ENCODE results near the gene POLR2C. TPM values are rescaled to one million over a fixed set of nuclear protein-coding genes. Genes with fewer than 3 reads are reported as not detected.

POLR2C gene
- total and polyA plus RNA-seq, 2 of the 13 experiments (the other 11 are each of a cell fraction or from before 2014, with no cell fraction given), result 104 to 216 TPM

DNA sequence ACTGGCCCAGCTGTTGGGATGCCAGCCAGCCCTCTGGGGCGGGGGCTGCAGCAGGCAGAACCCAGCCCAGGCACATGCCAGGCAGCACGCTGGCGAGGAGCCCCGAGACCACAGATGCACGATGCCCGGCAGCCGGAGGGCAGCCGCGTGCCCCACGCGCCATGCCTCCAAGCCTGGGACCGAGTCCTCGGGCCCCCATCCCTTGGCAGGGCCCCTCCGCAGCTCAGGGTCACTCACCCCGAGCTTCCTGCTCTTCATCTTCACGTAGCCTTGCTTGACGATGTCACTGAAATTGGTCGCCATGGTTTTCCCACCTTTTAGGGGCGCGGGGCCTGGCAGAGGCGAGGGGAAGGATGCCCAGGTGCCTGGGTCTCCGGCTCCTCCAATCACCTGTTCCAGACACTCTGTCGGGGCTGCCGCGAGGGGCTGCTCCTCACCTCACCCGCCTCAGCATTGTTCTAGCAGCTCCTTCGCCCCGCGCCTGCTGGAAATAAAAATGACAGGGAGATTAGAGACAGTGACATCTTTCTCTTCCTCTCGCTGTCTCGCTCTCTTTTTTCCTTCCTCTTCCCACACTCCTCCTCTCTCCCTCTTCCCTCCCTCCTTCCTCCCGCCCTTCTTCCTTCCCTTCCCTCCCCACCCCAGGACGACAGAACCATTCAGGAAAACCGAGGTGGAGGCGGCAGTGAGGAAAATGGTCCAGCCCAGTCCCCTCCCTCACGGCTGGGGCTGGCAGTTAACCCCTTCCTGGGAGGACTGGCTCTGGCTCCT is 16.9 kb downstream of the POLR2C start (continued):
- TF ChIP-seq, protein P1, sequence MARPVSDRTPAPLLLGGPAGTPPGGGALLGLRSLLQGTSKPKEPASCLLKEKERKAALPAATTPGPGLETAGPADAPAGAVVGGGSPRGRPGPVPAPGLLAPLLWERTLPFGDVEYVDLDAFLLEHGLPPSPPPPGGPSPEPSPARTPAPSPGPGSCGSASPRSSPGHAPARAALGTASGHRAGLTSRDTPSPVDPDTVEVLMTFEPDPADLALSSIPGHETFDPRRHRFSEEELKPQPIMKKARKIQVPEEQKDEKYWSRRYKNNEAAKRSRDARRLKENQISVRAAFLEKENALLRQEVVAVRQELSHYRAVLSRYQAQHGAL (CRISPR knock-in tag; IDR thresholded peaks at IDR 0.05; ENCODE audit: not compliant biosample characterization), result no peak
- TF ChIP-seq, protein P2, sequence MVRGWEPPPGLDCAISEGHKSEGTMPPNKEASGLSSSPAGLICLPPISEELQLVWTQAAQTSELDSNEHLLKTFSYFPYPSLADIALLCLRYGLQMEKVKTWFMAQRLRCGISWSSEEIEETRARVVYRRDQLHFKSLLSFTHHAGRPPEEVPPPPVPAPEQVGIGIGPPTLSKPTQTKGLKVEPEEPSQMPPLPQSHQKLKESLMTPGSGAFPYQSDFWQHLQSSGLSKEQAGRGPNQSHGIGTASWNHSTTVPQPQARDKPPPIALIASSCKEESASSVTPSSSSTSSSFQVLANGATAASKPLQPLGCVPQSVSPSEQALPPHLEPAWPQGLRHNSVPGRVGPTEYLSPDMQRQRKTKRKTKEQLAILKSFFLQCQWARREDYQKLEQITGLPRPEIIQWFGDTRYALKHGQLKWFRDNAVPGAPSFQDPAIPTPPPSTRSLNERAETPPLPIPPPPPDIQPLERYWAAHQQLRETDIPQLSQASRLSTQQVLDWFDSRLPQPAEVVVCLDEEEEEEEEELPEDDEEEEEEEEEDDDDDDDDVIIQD (CRISPR knock-in tag; IDR thresholded peaks at IDR 0.05; ENCODE audit: low read depth), result no peak
- TF ChIP-seq HMG20B (CRISPR knock-in tag; conservative IDR thresholded peaks at IDR 0.05) (no peak), SRSF1 (optimal IDR thresholded peaks at IDR 0.05; ENCODE audit: low read depth, low read length) (peak; percentile 3), ZNF589 (CRISPR knock-in tag; conservative IDR thresholded peaks at IDR 0.05) (no peak), PCBP2 (optimal IDR thresholded peaks at IDR 0.05; ENCODE audit: low read depth, low read length, poor library complexity, severe bottlenecking) (peak; percentile 95)

DNA sequence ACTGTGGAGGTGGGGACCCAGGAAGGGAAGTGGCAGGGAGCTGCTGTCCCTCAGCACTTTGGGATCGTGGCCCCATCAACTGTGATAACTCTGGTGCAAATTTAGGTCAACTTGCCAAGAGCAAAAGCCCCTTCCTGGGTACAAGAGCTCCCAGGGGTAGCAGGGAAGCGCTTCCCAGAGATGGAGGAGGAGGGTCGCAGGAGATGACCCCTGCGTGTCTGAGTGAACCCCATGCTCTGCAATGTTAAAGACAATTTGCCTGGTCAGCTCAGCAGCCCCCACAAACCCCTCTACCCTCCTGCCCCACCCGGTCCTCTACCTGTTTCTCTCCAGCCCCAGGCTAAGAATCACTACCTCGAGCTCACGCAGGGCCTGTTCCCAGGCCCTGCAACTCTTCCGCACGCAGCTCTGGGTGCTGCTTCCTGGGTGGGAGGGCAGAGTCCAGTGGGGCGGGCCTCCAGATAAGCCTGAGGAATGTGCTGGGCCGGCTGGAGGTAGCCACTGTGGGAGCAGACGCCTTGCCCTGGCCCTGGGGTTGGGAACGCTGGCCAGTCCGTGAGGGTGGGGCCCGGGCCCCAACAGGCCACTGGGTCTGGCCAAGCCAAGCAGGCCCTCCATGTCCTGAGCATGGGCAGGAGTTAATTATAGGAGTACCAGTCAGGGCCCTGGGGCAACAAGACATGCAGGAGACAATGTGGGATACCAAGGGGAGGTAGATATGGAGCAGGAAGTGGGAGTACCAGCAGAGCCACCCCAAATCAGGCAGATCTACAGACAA is 17.7 kb downstream of the POLR2C start:
- H3K9me3 ChIP-seq (ENCODE audit: low read length), result no peaks in the 10 kb centered on the region
- FAIRE-seq, result no peak
- 11% methylated on average over 10 of the region's 15 CpGs for WGBS (ENCODE audit: low lambda C conversion rate)
- peak overlapping the region; percentile 68 for H3K9ac ChIP-seq (ENCODE audit: insufficient read depth, low read depth, low read length)
- H3K36me3 ChIP-seq (replicated peaks in 1 of 2; ENCODE audit: control insufficient read depth in 1 of 2, insufficient read depth in 2 of 2, low read length in 2 of 2), result peaks cover 1 to 3% of the 10 kb centered on the region in 2 experiments; a peak in 2 of 5 replicates
- ATAC-seq, result peak; percentile 82
- DNase-seq (ENCODE audit: low spot score), result peak; percentile 88
- H3K27me3 ChIP-seq (ENCODE audit: control insufficient read depth in 1 of 2, insufficient read depth in 2 of 2, low read length in 2 of 2), result no peaks in the 10 kb centered on the region
- H2AFZ ChIP-seq (ENCODE audit: low read length), result no peak overlapping the region
- in situ Hi-C loops (cut with HindIII; ENCODE audit: extremely low pct_ligation_motif_present, low pct_unique_long_range_greater_than_20kb), result loop anchor here (5.0 kb wide), 1 partner anchor 37 kb away; no protein-coding TSS in a partner anchor
- no TSS peak for BruUV-seq (replicated peaks)
- CTCF ChIA-PET (ENCODE audit: low intra/inter-chr PET ratio, low total read pairs), result no interaction called here
- peak overlapping the region; percentile 79 for H3K27ac ChIP-seq (ENCODE audit: extremely low read length, insufficient read depth, low read length)
- POLR2A ChIA-PET, result interaction anchor here (0.6 to 5.6 kb wide), 16 partner anchors 8 to 294 kb away, joined by 3 to 147 read pairs (median 4); partner anchors contain the start of genes CIAPIN1, COQ9, CX3CL1 and POLR2C
- peaks cover 33% of the 10 kb centered on the region for H3K79me2 ChIP-seq (ENCODE audit: insufficient read depth, low read length)
- H3K4me1 ChIP-seq (ENCODE audit: insufficient read depth, low read length), result peaks cover 95% of the 10 kb centered on the region
- peak overlapping the region; percentile 28 to 64 (median 52); a peak in 5 of 6 replicates for H3K4me3 ChIP-seq (replicated peaks in 1 of 3; ENCODE audit: insufficient read depth in 1 of 3, low read depth in 2 of 3, low read length in 3 of 3)
- H3K4me2 ChIP-seq (ENCODE audit: low read depth, low read length), result peak overlapping the region; percentile 93
- H4K20me1 ChIP-seq (ENCODE audit: insufficient read depth, low read length), result peaks cover 8% of the 10 kb centered on the region; the same call in 1 of the 2 replicates
- intact Hi-C loops (cut with micrococcal nuclease; ENCODE audit: unreplicated experiment), result no loop called here
- TF ChIP-seq ZNF616 (CRISPR knock-in tag; IDR thresholded peaks at IDR 0.05; ENCODE audit: low read depth), result no peak
- no peak; the same call in 1 of the 2 replicates for TF ChIP-seq HDAC2 (CRISPR knock-in tag; IDR thresholded peaks at IDR 0.05)
- no peak for TF ChIP-seq BHLHE40 (IDR thresholded peaks at IDR 0.05; ENCODE audit: low read length)
- TF ChIP-seq, protein P3, sequence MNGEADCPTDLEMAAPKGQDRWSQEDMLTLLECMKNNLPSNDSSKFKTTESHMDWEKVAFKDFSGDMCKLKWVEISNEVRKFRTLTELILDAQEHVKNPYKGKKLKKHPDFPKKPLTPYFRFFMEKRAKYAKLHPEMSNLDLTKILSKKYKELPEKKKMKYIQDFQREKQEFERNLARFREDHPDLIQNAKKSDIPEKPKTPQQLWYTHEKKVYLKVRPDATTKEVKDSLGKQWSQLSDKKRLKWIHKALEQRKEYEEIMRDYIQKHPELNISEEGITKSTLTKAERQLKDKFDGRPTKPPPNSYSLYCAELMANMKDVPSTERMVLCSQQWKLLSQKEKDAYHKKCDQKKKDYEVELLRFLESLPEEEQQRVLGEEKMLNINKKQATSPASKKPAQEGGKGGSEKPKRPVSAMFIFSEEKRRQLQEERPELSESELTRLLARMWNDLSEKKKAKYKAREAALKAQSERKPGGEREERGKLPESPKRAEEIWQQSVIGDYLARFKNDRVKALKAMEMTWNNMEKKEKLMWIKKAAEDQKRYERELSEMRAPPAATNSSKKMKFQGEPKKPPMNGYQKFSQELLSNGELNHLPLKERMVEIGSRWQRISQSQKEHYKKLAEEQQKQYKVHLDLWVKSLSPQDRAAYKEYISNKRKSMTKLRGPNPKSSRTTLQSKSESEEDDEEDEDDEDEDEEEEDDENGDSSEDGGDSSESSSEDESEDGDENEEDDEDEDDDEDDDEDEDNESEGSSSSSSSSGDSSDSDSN (CRISPR knock-in tag; IDR thresholded peaks at IDR 0.05), result peak; percentile 81
- TF ChIP-seq ZNF138 (CRISPR knock-in tag; IDR thresholded peaks at IDR 0.05; ENCODE audit: low read depth), result no peak
- TF ChIP-seq, protein P4, sequence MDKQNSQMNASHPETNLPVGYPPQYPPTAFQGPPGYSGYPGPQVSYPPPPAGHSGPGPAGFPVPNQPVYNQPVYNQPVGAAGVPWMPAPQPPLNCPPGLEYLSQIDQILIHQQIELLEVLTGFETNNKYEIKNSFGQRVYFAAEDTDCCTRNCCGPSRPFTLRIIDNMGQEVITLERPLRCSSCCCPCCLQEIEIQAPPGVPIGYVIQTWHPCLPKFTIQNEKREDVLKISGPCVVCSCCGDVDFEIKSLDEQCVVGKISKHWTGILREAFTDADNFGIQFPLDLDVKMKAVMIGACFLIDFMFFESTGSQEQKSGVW (CRISPR knock-in tag; IDR thresholded peaks at IDR 0.05; ENCODE audit: borderline replicate concordance), result no peak
- no peak for TF ChIP-seq JUN (CRISPR knock-in tag; IDR thresholded peaks at IDR 0.05)
- no peak for TF ChIP-seq XBP1 (CRISPR knock-in tag; IDR thresholded peaks at IDR 0.05)
